NB4 (cell line): Measurements from ENCODE around the gene MCC.

Source experiments
- DNase-seq: peaks from one replicate; pipeline ENCODE4 v3.0.0; 2010; ENCODE audit warnings: low read depth
- H3K4me3 ChIP-seq: one replicate; pipeline ENCODE4 v1.5.1; 2011; ENCODE audit warnings: mild to moderate bottlenecking, low read depth, low read length, moderate library complexity
- CTCF ChIP-seq: IDR thresholded peaks from one replicate; pipeline ENCODE4 v1.5.1; 2012; ENCODE audit warnings: low read depth, low read length
- MAX ChIP-seq: IDR thresholded peaks from 2 replicates; pipeline ENCODE4 v1.6.1; 2011; ENCODE audit warnings: low read depth, low read length
- MYC ChIP-seq: IDR thresholded peaks from 2 replicates; pipeline ENCODE4 v1.6.1; 2011; ENCODE audit warnings: low read depth, low read length
- POLR2A ChIP-seq: IDR thresholded peaks from 2 replicates; pipeline ENCODE4 v1.6.1; 2011; ENCODE audit warnings: mild to moderate bottlenecking; ENCODE audit not compliant: insufficient read length; ENCODE audit errors: extremely low read depth

Gene MCC

GRCh38 chr5:113147101-113147508 lies 341.1 kb downstream of the MCC start:
- no peak overlapping the region for H3K4me3 ChIP-seq
- no peak for TF ChIP-seq POLR2A
- TF ChIP-seq CTCF: no peak
- TF ChIP-seq MYC: no peak
- TF ChIP-seq MAX: no peak
- no peak for DNase-seq

GRCh38 chr5:113145757-113146387 lies 342.4 kb downstream of the MCC start:
- no peak for DNase-seq
- no peak overlapping the region for H3K4me3 ChIP-seq
- TF ChIP-seq CTCF (no peak), MYC (no peak), POLR2A (no peak), MAX (no peak)

GRCh38 chr5:113142186-113142585 lies 346.1 kb downstream of the MCC start:
- TF ChIP-seq CTCF: no peak
- no peak for TF ChIP-seq MAX
- TF ChIP-seq MYC: no peak
- no peak for DNase-seq

GRCh38 chr5:113140837-113141671 lies 347.2 kb downstream of the MCC start:
- TF ChIP-seq CTCF (no peak), POLR2A (no peak), MAX (no peak), MYC (no peak)
- DNase-seq: no peak
- H3K4me3 ChIP-seq: no peak overlapping the region

More at GRCh38 chr5:113142186-113142585, 346.1 kb downstream of the MCC start:
- H3K4me3 ChIP-seq: no peak overlapping the region

- DNase-seq: no peak
- TF ChIP-seq POLR2A (no peak), MYC (no peak), CTCF (no peak), MAX (no peak)
- no peak overlapping the region for H3K4me3 ChIP-seq
Measured at GRCh38 chr5:113133211-113133975, 354.9 kb downstream of the MCC start.
